Limb (tissue), 2 donors: ENCODE data around the gene SLC39A10.
"Not testable (repeated sequence)": the region's sequence is repeated elsewhere in the genome, so short reads cannot be mapped to it uniquely, and the experiment has no call there.

ENCODE experiments used
- DNase-seq, 2 donors: peaks; one replicate each; pipeline ENCODE4 v3.0.0-alpha.2; 2016; ENCODE audit errors: extremely low spot score in 2 of 2

The SLC39A10 gene

DNA sequence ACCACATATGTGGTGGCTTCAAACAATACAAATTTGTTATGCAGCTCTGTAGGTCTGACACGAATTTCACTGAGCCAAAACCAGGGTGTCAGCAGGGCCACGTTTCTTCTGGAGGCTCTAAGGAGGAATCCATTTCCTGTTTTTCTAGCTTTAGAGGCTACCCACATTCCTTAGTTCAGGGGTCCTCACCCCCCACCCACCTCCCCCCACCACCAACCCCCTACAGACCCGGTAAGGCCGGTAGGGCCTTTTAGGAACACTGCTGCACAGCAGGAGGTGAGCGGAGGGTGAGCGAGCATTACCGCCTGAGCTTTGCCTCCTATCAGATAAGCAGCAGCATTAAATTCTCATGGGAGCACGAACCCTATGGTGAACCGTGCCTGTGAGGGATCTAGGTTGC is 10.6 kb upstream of the SLC39A10 start:
- no peak for DNase-seq

- no peak for DNase-seq
These were observed 9.7 kb upstream of the SLC39A10 start for GRCh38 chr2:195647302-195647701.

DNA sequence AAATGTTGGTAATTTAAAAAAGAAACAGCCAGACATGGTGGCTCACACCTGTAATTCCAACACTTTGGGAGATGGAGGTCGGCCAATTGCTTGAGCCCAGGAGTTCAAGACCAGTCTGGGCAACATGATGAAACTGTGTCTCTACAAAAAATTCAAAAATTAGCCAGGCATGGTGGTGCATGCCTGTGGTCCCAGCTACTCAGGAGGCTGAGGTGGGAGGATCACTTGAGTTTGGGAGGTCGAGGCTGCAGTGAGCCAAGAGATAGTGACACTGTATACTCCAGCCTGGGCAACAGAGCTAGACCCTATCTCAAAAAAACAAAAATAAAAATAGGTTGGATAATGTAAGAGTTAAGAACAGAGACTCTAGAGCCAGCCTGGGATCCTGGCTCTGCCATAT is 8.7 kb upstream of the SLC39A10 start:
- DNase-seq, result not testable (repeated sequence)

DNA sequence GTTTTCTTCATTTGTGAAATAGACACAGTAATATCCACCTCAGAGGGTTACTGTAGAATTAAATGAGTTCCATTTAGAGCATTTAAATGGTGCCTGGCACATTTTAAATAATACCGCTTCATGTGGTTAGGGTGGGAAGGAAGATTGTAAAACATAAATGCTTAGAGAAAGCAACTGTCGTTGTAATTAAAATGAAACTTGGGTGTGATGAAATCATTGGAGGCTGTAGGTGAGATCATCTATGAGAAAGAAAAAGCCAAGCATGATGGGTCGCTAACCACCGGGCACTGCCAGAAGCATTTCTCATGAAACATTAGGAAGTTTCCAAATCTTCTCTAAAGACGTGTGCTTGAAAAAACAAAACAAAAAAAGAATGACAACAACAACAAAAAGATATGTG is 8.2 kb upstream of the SLC39A10 start:
- no peak for DNase-seq

- no peak for DNase-seq
These were observed 7.3 kb upstream of the SLC39A10 start for GRCh38 chr2:195649629-195650190.

DNA sequence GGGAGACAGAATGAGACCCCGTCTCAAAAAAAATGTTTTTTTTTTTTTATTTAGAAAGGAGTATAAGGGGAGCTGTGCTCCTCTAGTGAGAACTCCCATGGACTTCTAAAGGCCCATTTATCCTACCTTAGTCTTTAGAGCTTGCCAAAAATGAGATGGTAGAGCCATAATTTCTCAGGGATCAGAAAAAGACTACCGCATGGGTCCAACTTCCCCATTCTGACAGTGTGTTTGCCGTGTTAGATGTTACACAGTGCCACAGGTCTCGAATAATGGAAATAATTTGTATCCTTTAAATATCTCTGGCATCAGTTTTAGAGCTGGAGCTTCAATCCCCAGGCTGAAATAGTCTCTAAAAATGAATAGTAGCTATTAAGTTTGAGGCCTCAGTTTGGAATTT is 6.0 kb upstream of the SLC39A10 start:
- no peak for DNase-seq

- no peak for DNase-seq
These were observed 4.1 kb upstream of the SLC39A10 start for GRCh38 chr2:195652911-195653310.

- peak in 1 of 2 donors; percentile 21 for DNase-seq
These were observed 716 bp upstream of the SLC39A10 start for GRCh38 chr2:195656161-195656858.

DNA sequence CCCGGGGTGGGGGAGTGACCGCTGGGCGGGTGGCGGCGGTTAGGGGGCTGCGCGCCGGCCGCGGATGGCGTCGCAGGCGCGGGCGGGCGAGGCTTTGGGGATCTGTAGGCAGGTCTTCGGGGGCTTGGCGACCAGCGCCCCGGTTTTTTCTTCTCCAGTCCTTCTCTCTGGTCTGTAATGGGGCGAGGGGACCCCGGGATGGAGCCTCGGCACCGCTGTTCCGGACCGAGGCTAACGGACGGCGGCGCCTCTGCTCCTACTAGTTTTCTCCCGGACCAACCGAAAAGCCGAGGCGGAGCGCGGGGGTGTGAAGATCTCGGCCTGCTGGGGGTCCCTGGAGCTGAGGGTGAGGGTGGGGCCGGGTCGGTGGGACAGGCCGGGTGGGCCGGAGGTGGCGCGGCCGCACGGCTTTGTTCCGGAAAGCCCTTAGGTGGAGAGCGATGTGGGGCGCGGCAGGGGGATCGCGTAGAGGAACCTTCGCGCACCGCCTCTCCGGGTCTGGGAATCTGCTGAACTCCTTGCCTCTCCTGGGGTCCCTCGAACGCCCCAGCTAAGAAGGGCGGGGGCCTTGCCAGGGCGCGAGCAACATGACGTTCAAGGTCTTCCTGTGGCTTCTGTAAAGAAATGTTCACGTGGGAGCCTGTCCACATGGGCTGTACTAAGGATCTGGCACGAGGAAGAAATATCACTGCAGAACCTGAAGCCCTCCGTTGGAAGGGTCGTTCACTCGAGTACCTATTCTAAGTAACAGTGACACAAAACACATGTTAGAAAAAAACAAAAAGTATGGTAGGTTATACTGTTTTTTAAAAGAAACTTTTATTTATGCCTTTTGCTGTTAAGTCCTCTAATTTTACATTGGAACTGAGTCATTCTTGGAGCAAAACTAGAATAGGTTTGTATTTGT is 861 bp downstream of the SLC39A10 start:
- peak; percentile 69 to 80 for DNase-seq

GRCh38 chr2:195658541-195658890 is 1.5 kb downstream of the SLC39A10 start:
- no peak for DNase-seq

- no peak for DNase-seq
These were observed 2.1 kb downstream of the SLC39A10 start for GRCh38 chr2:195659114-195659513.

GRCh38 chr2:195659982-195660890 is 3.2 kb downstream of the SLC39A10 start:
- peak; percentile 72 to 80 for DNase-seq

DNA sequence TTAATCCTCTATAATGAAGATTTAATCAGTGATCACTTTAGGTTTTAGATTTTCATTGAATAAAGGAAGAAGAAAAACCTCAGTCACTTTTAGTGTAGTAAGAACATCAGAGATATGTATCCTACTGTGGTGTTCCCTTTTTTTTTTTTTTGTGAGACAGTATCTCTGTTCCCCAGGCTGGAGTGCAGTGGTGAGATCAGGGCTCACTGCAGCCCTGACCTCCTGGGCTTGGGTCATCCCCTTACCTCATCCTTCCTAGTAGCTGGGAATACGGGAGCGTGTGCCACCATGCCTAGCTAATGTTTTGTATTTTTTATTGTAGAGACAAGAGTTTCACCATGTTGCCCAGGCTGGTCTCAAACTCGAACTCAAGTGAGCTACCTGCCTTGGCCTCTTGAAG is 5.1 kb downstream of the SLC39A10 start:
- DNase-seq, result no peak

- no peak for DNase-seq
These were observed 6.0 kb downstream of the SLC39A10 start for GRCh38 chr2:195663007-195663406.

DNA sequence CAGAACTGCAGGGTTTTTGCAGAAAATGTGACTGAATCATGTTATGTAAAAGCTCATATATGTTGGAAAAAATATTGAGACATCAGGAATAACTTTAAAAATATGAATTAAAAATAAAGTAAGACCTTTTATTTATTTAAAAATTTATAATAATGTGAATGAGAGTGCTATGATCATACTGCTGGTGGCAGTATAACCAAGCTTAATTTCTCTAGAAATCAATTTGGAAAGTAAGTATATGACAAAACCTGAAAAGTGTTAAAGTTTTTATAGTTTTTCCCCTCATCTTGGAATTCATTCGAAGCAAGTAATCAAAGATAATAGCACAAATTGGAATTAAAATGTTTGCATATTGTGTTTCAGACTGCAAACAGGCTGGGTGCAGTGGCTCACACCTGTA is 7.5 kb downstream of the SLC39A10 start:
- no peak for DNase-seq

DNA sequence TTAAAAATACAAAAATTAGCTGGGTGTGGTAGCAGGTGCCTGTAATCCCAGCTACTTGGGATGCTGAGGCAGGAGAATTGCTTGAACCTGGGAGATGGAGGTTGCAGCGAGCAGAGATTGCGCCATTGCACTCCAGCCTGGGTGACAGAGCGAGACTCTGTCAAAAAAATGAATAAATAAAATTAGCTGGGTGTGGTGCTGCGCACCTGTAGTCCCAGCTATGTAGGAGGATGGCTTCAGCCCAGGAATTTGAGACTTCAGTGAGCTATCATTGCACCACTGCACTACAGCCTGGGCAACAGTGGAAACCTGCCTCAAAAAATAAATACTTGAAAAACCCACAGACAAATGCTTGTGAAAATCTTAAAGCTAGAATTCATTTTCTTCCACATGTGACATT is 8.1 kb downstream of the SLC39A10 start:
- DNase-seq, result not testable (repeated sequence)

GRCh38 chr2:195666113-195666712 is 9.2 kb downstream of the SLC39A10 start:
- no peak for DNase-seq

GRCh38 chr2:195667974-195668373 is 10.9 kb downstream of the SLC39A10 start:
- no peak for DNase-seq

DNA sequence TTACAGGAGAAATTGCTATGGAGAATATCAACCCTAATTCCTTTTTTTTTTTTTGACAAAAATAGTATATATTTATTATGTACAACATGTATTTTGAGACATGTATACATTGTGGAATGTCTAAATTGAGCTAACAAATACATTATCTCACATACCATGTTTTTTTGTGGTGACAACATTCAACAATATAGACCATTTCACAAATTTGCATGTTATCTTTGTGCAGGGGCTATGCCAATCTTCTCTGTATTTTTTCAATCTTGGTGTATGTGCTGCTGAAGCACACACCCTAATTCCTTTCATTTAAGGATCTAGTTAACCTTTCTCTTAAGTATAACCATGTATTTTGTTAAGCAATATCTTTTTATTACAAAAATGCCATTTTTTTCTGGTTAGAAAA is 13.2 kb downstream of the SLC39A10 start:
- no peak for DNase-seq

GRCh38 chr2:195671563-195671962 is 14.5 kb downstream of the SLC39A10 start:
- DNase-seq, result no peak

GRCh38 chr2:195672674-195673073 is 15.6 kb downstream of the SLC39A10 start:
- DNase-seq, result no peak
